ENCODE measurements around the gene PHRF1.
"Not testable (repeated sequence)": the region's sequence is repeated elsewhere in the genome, so short reads cannot be mapped to it uniquely, and the experiment has no call there.

PHRF1 gene

DNA sequence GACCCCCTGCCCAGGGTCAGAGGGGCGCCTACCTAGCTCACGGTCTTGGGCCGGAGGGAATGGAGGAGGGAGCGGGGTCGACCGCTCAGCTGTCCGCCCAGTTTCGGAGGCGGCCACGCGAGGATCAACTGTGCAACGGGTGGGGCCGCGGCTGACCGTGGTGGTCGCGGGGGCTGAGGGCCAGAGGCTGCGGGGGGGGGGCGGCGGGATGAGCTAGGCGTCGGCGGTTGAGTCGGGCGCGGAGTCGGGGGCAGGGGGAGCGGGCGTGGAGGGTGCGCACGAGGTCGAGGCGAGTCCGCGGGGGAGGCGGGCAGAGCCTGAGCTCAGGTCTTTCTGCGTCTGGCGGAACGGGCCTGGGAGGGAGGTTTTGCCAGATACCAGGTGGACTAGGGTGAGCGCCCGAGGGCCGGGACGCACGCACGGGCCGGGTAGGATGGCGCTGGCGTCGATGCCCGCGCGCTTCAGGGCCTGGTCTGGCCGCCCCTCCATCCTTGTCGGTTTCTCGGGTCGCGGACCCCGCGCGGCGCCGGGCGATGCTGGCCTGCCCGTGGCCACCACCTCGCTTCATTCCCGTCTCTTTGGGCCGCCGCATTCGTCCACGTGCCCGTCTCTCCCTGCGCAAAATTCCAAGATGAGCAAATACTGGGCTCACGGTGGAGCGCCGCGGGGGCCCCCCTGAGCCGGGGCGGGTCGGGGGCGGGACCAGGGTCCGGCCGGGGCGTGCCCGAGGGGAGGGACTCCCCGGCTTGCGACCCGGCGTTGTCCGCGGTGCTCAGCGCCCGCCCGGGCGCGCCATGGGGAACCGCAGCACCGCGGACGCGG lies 60.5 kb downstream of the PHRF1 start, which contains the start of gene DRD4:
TSS of gene DRD4 (plus strand) at position 759 of the 822 bp plus-strand sequence. CDS start at position 795, 36 bp downstream.
- no peak for DNase-seq

DNA sequence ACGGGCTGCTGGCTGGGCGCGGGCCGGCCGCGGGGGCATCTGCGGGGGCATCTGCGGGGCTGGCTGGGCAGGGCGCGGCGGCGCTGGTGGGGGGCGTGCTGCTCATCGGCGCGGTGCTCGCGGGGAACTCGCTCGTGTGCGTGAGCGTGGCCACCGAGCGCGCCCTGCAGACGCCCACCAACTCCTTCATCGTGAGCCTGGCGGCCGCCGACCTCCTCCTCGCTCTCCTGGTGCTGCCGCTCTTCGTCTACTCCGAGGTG lies 61.0 kb downstream of the PHRF1 start:
- DNase-seq: no peak

- no peak for DNase-seq
These were observed 61.6 kb downstream of the PHRF1 start for GRCh38 chr11:637593-638521.

DNA sequence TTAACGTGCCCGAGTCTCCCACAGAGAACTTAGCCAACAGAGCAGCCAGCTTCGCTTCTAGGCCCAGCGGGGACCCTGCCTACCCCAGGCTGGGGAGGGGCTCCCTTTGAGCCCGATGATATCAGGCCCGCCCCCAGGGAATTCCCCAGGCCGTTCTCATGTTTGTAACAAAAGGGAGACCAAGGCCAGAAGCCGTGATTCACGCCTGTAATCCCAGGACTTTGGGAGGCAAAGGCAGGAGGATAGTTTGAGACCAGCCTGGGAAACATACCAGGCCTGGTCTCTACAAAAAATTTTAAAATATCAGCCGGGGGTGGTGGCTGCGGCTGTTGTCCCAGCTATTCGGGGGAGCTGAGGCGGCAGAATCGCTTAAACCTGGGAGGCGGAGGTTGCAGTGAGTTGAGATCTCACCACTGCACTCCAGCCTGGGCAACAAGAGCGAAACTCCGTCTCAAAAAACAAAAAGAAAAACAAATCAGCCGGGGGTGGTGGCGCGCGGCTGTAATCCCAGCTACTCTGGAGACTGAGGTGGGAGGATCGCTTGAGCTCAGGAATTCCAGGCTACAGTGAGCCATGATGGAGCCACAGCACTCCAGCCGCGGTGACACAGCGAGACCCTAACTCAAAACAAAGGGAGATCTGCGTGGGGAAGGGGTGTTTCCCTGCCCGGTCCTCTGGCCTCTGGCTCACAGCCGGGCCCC lies 62.5 kb downstream of the PHRF1 start:
- no peak for DNase-seq

- no peak for DNase-seq
These were observed 63.2 kb downstream of the PHRF1 start for GRCh38 chr11:639332-639955.

- DNase-seq: no peak
These were observed 63.9 kb downstream of the PHRF1 start for GRCh38 chr11:640021-640706.

GRCh38 chr11:641806-642370 lies 65.6 kb downstream of the PHRF1 start:
- no peak for DNase-seq

GRCh38 chr11:643366-643765 lies 67.1 kb downstream of the PHRF1 start:
- no peak for DNase-seq

- no peak for DNase-seq
These were observed 67.8 kb downstream of the PHRF1 start for GRCh38 chr11:643849-644738.

- DNase-seq: no peak
These were observed 69.3 kb downstream of the PHRF1 start for GRCh38 chr11:645536-645935.

- DNase-seq: no peak
These were observed 69.9 kb downstream of the PHRF1 start for GRCh38 chr11:646214-646613.

DNA sequence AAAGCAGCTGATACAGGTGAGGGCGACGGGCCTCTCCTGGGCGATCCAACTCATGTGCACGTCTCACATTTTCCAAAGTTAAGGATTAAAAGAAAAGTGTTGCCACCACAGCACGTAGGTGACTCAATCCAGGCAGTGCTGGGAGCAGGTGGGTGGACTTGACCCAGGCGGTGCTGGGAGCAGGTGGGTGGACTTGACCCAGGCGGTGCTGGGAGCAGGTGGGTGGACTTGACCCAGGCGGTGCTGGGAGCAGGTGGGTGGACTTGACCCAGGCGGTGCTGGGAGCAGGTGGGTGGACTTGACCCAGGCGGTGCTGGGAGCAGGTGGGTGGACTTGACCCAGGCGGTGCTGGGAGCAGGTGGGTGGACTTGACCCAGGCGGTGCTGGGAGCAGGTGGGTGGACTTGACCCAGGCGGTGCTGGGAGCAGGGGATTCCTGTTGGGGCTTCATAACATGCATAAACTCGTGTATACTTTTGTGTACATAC lies 71.4 kb downstream of the PHRF1 start:
- not testable (repeated sequence) for DNase-seq

GRCh38 chr11:650482-650881 lies 74.2 kb downstream of the PHRF1 start:
- no peak for DNase-seq

DNA sequence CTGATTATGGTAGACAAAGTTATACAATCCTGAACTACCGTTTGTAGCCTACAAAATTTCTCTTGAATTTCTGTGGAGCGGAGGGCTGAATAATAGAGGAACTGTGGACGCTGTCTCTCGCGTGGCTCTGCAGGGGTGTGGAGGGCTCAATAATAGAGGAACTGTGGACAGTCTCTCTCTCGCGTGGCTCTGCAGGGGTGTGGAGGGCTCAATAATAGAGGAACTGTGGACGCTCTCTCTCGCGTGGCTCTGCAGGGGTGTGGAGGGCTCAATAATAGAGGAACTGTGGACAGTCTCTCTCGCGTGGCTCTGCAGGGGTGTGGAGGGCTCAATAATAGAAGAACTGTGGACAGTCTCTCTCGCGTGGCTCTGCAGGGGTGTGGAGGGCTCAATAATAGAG lies 76.9 kb downstream of the PHRF1 start:
- DNase-seq: not testable (repeated sequence)

DNA sequence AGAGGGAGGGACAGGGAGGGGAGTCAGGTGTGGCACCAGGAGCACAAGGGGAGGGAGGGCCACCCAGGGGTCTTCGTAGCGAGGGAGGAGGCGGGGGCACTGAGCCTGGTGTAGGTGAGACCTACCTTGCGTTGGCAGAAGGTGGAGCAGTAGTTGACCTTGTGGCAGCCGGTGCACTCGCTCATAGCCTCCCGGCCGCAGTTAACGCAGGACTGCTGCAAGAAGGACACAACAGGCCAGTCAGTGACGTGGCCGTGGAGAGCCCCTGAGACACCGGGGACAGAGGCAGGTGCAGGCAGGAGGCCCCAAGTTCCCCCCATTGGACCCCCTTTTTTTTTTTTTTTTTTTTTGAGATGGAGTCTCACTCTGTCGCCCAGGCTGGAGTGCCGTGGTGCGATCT lies 77.6 kb downstream of the PHRF1 start:
- DNase-seq: no peak

- not testable (repeated sequence) for DNase-seq
These were observed 78.2 kb downstream of the PHRF1 start for GRCh38 chr11:654444-654843.

DNA sequence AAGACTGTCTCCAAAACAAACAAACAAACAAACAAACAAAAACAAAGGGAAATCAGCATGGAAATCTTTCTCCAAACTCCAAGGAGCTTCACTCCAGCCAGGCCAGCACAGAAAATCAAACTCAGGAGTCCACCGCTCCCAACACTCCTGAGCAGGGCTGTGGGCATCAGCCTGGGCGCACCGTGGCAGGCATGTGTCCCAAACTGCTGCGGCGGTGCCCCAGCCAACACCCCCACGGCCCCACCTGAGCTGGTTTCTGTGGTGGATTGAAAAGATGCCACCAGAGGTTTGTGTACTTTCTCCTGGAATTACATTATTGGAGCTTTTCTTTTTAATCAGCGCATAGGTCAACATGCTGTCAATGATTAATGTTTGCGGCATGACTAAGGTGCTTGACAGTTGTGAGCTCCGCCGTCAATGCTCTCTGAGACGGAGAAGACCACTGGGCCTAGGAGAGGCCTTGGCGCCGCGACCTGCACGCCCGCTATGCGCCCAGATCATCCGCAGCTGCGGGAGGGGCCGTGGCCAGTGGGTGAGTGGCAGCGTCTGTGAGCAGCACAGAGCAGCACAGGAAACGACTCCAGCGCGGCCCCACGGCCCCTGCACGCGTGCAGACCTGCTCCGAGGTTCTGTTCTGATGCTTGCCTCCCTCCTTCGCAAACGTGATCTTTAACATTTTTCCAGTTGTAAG lies 78.9 kb downstream of the PHRF1 start:
- no peak for DNase-seq

DNA sequence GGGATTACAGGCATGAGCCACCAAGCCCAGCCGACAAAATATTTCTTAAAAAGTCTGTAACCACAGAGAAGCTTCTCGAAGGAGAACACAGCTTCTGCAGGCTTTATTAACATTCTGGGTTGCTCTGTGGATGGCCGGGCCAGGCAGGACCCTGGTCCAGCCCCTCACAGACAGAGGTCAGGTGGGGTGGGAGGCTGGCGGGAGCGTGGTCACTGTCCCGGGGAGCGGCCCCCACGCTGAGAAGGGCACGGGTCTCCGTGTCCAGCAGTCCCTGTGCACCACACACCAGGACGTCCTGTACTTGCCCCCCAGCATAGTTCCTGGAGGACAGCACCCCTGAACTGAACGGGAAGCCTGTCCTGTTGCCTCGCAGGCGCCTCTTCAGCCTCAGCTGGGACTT lies 80.2 kb downstream of the PHRF1 start:
- DNase-seq: no peak

- DNase-seq: no peak
These were observed 80.6 kb downstream of the PHRF1 start for GRCh38 chr11:656866-657265.

- no peak for DNase-seq
These were observed 81.4 kb downstream of the PHRF1 start for GRCh38 chr11:657691-658126.
